Fibroblast of villous mesenchyme (primary cell): ENCODE results near the gene TMTC1. TPM values are rescaled to one million over a fixed set of nuclear protein-coding genes. Genes with fewer than 3 reads are reported as not detected.
A peak's percentile ranks its signal among the peaks of the same experiment; 100 is the strongest.

Experiments used
- DNase-seq: peaks from one replicate; pipeline ENCODE4 v3.0.0-alpha.2; 2010; ENCODE audit warnings: low read depth
- H3K4me3 ChIP-seq: 2 replicates; pipeline ENCODE4 v1.5.1; 2011; ENCODE audit warnings: low read depth, mild to moderate bottlenecking, low read length
- total RNA-seq: library from RNA; depleted of rRNA; stranded (reverse); fragments of >200 nt; gene quantifications from 2 replicates; pipeline ENCODE4 v1.2.3, GENCODE V29; 2012
- TF ChIP-seq, protein P1 (sequence below): IDR thresholded peaks from 2 replicates; pipeline ENCODE4 v1.5.1; 2012; ENCODE audit warnings: low read depth, mild to moderate bottlenecking, low read length; ENCODE audit not compliant: insufficient read depth

TMTC1 gene
- total RNA-seq, 1 donor = 33.2 TPM

DNA sequence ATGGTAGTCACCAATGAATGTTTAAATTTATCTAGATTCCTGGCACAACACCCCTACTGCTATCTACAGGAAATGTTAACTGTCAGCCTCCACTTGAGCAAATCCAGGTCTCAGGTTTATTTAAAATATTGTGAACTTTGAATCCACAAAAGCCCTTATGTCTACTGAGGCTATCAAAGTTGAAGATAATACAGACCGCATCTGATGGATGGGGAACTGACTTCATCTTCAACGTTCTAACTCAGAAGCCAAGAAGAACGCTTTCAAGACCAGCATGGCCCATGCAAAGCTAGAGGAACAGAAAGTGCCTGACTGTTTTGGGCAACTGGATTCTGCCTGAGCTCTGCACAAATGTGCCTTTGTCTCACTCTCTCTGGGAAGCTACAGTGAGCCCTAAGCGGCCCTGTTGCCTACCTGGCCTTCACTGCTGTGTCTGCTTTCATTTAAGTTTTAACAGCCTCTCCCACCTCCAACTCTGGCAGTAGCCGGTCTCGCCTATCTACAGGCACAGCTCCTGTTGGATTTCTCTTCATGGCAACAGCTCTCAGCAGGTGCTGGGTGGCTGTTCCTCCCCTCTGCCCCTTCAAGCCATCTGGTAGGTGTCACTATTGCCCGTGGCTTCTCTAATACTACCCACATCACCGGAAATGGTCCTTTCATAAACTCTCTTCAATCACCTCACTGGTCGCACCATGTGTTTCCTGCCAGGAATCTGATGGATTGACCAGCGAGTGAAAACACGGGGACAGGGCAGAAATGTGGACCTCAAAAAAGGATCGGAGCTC is 174.1 kb downstream of the TMTC1 start:
- TF ChIP-seq, protein P1, sequence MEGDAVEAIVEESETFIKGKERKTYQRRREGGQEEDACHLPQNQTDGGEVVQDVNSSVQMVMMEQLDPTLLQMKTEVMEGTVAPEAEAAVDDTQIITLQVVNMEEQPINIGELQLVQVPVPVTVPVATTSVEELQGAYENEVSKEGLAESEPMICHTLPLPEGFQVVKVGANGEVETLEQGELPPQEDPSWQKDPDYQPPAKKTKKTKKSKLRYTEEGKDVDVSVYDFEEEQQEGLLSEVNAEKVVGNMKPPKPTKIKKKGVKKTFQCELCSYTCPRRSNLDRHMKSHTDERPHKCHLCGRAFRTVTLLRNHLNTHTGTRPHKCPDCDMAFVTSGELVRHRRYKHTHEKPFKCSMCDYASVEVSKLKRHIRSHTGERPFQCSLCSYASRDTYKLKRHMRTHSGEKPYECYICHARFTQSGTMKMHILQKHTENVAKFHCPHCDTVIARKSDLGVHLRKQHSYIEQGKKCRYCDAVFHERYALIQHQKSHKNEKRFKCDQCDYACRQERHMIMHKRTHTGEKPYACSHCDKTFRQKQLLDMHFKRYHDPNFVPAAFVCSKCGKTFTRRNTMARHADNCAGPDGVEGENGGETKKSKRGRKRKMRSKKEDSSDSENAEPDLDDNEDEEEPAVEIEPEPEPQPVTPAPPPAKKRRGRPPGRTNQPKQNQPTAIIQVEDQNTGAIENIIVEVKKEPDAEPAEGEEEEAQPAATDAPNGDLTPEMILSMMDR = no peak
- DNase-seq = peak; percentile 67
- H3K4me3 ChIP-seq = no peak overlapping the region

DNA sequence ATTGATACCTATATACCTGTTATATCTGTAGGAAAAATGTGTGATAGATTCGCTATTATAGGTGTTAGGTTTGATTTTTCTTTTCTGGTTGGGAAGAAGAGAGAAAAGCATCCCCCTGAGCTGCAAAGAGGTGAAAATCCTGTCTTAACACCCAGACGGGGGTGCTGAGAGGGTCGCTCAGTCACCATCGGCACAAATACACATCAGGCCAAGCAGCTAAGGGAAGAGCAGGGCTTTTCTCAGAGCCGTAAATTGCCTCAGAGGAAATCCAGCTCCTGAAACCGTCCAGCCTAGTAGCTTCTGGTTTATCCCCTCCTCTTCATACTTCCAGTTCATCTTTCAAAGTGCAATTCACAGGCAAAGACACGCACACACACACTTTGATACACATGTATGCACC is 175.2 kb downstream of the TMTC1 start:
- H3K4me3 ChIP-seq = no peak overlapping the region
- no peak for DNase-seq
- TF ChIP-seq, protein P1 = no peak

DNA sequence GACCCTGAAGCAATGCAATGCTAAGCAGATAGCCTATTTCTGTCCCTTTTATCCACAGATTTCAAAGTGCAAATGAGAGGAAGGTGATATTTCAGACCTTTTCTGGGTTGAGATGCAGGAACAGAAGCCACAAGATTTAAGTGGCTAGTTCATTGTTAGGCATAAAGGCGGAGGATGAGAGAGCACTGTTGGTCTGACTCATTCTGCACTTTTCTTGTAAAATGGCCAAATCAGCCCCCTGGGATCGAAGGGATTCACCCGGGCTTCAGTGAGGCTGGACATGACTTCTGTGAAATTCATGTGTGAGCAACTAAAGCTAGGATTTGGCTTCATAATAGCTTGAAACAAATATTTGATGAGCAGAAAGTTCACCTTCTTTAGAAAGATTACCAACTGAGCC is 184.4 kb downstream of the TMTC1 start:
- TF ChIP-seq, protein P1 = no peak
- H3K4me3 ChIP-seq = no peak overlapping the region
- DNase-seq = peak; percentile 27

DNA sequence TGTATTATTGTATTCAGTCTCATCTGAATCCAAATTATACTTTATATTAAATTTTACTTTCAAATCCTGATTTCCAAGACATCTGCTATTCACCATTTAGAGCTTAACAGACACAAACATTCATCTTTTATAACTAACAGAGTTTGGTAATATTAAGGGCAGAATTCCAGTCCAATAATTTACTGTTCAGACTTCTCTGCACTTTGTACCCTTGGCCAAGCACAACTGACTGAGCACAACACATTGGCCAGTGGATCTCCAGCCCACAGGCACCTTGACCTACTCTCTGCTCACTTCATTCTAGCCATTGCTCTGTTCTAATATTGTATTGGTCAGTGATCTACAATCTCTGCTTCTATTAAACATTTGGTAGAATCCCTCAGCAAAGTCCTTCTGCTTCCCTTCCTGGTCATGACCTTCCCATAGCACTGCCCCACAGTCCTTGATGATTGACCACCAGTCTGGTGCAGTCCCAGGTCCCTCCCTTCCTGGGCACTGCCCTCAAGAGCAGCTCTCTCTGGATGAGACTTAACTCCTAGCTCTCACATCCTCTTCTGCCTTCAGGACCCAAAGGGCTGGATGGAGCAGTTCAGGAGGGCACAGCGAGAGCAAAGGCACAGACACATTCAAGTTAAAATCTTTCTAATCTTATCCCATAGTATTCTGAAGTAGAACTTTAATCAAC is 188.5 kb downstream of the TMTC1 start:
- DNase-seq = no peak
- TF ChIP-seq, protein P1 = no peak
- no peak overlapping the region for H3K4me3 ChIP-seq

DNA sequence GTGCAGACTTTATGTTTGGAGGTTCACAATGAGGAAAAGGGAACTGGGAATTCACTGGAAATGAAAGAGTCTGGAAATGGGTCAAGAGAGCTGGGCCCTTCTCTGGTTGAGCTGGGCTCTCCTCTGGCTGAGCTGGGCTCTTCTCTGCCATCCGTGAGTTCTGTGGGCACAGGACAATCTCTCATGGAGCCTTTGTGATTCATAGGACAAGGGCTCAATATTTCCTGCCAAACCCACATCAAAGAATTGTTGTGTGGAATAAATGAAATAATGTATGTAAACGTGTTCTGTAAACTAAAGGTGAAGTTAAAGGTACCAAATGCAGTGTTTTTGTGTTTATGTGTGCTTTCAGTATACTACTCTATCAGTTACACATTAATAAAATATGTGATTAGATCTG is 190.7 kb downstream of the TMTC1 start:
- H3K4me3 ChIP-seq = no peak overlapping the region
- DNase-seq = no peak
- TF ChIP-seq, protein P1 = no peak

DNA sequence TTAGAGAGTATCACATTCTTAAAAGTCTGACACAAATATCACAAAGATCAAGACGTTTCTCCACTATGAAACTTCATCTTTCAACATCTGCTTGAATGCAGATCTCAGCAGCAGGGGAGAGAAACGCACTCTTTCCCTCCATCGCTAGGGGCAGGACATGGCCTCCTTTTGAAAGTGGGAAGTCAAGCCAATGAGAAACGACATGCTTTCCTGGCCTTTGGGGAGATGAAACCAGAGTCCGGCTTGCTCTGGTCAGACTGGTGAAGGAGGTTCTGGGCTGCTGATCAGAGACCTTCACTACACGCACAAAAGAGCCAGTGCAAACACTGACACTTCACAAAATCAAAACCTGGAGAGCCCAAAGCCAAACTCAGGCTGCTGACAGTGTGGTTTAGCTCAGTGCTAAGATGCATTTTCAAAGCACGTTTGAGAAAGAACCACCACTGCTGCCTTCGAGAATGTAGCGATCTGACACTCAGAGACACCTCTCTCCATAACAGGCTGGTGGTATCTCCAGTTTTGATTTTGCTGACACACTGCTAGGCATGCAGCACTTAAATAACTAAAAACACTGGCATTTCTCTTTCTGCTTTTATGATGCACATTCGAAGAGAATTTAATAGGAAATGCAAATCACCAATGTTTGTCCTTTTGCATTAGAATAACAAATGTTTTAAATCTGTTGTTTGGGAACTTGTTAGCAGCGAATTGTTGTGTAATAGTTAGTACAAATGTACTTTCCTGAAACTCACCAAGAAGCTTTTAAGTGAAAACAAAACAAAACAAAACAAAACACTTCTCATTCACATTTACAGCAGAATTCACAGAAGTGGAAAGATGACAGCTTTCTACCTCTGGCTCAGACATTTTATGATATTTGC is 192.4 kb downstream of the TMTC1 start:
- TF ChIP-seq, protein P1 = peak; percentile 48
- H3K4me3 ChIP-seq = no peak overlapping the region
- DNase-seq = peak; percentile 68
